ENCODE data around the gene PTPRT. TPM values are rescaled to one million over a fixed set of nuclear protein-coding genes. Genes with fewer than 3 reads are reported as not detected.

PTPRT gene
- total RNA-seq, 1 donor from 2014 or later: not detected

GRCh38 chr20:43231829-43232228 is 42.1 kb upstream of the PTPRT start:
- Mint-ChIP-seq H3K4me3 (ENCODE audit: unreplicated experiment) (no peak overlapping the region), H3K27ac (ENCODE audit: unreplicated experiment) (no peak overlapping the region), H3K36me3 (ENCODE audit: unreplicated experiment) (no peaks in the 10 kb centered on the region), H3K4me1 (ENCODE audit: unreplicated experiment) (no peaks in the 10 kb centered on the region), H3K27me3 (ENCODE audit: unreplicated experiment) (no peaks in the 10 kb centered on the region), H3K9me3 (ENCODE audit: unreplicated experiment) (no peaks in the 10 kb centered on the region)
- TF ChIP-seq CTCF (IDR thresholded peaks at IDR 0.05): no peak
- no peak for DNase-seq (ENCODE audit: extremely low spot score, unreplicated experiment)

GRCh38 chr20:43229696-43230095 is 40.0 kb upstream of the PTPRT start:
- Mint-ChIP-seq H3K4me1 (ENCODE audit: unreplicated experiment) (no peaks in the 10 kb centered on the region), H3K27ac (ENCODE audit: unreplicated experiment) (no peak overlapping the region), H3K4me3 (ENCODE audit: unreplicated experiment) (no peak overlapping the region), H3K9me3 (ENCODE audit: unreplicated experiment) (no peaks in the 10 kb centered on the region), H3K36me3 (ENCODE audit: unreplicated experiment) (no peaks in the 10 kb centered on the region), H3K27me3 (ENCODE audit: unreplicated experiment) (no peaks in the 10 kb centered on the region)
- no peak for DNase-seq (ENCODE audit: extremely low spot score, unreplicated experiment)
- TF ChIP-seq CTCF (IDR thresholded peaks at IDR 0.05): no peak

GRCh38 chr20:43220612-43221011 is 30.9 kb upstream of the PTPRT start:
- no peak for DNase-seq (ENCODE audit: extremely low spot score, unreplicated experiment)
- Mint-ChIP-seq H3K4me1 (ENCODE audit: unreplicated experiment) (no peaks in the 10 kb centered on the region), H3K27ac (ENCODE audit: unreplicated experiment) (no peak overlapping the region), H3K4me3 (ENCODE audit: unreplicated experiment) (no peak overlapping the region), H3K9me3 (ENCODE audit: unreplicated experiment) (no peaks in the 10 kb centered on the region), H3K27me3 (ENCODE audit: unreplicated experiment) (no peaks in the 10 kb centered on the region), H3K36me3 (ENCODE audit: unreplicated experiment) (no peaks in the 10 kb centered on the region)
- no peak for TF ChIP-seq CTCF (IDR thresholded peaks at IDR 0.05)

GRCh38 chr20:43210901-43211300 is 21.2 kb upstream of the PTPRT start:
- TF ChIP-seq CTCF (IDR thresholded peaks at IDR 0.05): no peak
- H3K36me3 Mint-ChIP-seq (ENCODE audit: unreplicated experiment): no peaks in the 10 kb centered on the region
- H3K4me1 Mint-ChIP-seq (ENCODE audit: unreplicated experiment): no peaks in the 10 kb centered on the region
- H3K27ac Mint-ChIP-seq (ENCODE audit: unreplicated experiment): no peak overlapping the region
- H3K27me3 Mint-ChIP-seq (ENCODE audit: unreplicated experiment): no peaks in the 10 kb centered on the region
- DNase-seq (ENCODE audit: extremely low spot score, unreplicated experiment): no peak
- H3K9me3 Mint-ChIP-seq (ENCODE audit: unreplicated experiment): peaks cover 19% of the 10 kb centered on the region
- H3K4me3 Mint-ChIP-seq (ENCODE audit: unreplicated experiment): no peak overlapping the region

GRCh38 chr20:43209831-43210230 is 20.1 kb upstream of the PTPRT start:
- TF ChIP-seq CTCF (IDR thresholded peaks at IDR 0.05): no peak
- no peak for DNase-seq (ENCODE audit: extremely low spot score, unreplicated experiment)
- no peaks in the 10 kb centered on the region for H3K27me3 Mint-ChIP-seq (ENCODE audit: unreplicated experiment)
- no peak overlapping the region for H3K27ac Mint-ChIP-seq (ENCODE audit: unreplicated experiment)
- no peak overlapping the region for H3K4me3 Mint-ChIP-seq (ENCODE audit: unreplicated experiment)
- H3K36me3 Mint-ChIP-seq (ENCODE audit: unreplicated experiment): no peaks in the 10 kb centered on the region
- no peaks in the 10 kb centered on the region for H3K4me1 Mint-ChIP-seq (ENCODE audit: unreplicated experiment)
- peaks cover 30% of the 10 kb centered on the region for H3K9me3 Mint-ChIP-seq (ENCODE audit: unreplicated experiment)
